DMS153 (cell line): ENCODE results near the gene MYORG.
"Not testable (repeated sequence)": the region's sequence is repeated elsewhere in the genome, so short reads cannot be mapped to it uniquely, and the experiment has no call there.

ENCODE experiments used
- DNase-seq: peaks from one replicate; lab custom pipeline; 2025; lab: John Stamatoyannopoulos, UW

Gene MYORG

GRCh38 chr9:34368796-34369195 is 7.9 kb downstream of the MYORG start:
- DNase-seq = not testable (repeated sequence)

GRCh38 chr9:34367751-34368410 is 8.8 kb downstream of the MYORG start:
- DNase-seq = not testable (repeated sequence)

DNA sequence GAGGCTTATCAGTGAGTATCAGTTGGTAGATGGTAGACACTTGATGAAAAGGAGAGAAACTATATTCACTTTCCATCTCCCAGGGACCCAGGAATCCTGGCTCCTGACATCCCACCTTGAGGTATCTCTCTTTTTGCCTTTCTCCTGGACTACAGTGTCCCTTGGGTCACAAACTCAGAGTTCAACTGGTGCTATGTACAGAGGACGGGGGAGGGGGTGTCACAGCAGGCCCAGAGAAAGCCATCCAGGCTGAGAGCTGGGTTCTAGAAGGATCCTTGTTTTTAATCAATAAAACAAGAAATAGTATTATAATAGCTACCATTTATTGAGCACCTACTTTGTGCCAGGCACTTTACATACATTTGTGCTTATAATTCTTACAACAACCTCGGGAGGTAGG is 10.3 kb downstream of the MYORG start:
- no peak for DNase-seq

DNA sequence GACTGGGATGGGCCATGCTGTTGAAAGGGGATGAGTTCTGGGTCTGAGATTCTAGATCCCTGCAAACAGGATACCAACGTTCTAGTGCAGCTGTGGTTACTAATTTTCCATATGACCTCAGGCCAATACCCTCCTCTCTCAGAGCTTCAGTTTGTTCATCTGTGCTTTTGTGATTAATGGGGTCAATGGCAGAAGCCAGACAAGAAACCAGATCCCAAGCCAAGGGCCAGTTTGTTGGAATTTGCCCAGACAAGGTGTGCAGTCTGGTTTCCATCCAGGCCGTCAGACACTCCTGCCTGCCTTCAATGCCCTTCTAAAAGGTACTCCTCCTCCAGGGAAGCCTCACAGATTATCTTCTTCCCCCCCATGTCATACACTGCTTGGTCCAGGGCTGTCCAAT is 11.4 kb downstream of the MYORG start:
- no peak for DNase-seq

- no peak for DNase-seq
These were observed 12.9 kb downstream of the MYORG start for GRCh38 chr9:34363619-34364351.

- no peak for DNase-seq
These were observed 14.0 kb downstream of the MYORG start for GRCh38 chr9:34362614-34363214.

- DNase-seq = not testable (repeated sequence)
These were observed 23.7 kb downstream of the MYORG start for GRCh38 chr9:34352957-34353356.

- not testable (repeated sequence) for DNase-seq
These were observed 24.5 kb downstream of the MYORG start for GRCh38 chr9:34352122-34352652.

- DNase-seq = no peak
These were observed 27.4 kb downstream of the MYORG start for GRCh38 chr9:34349324-34349723.

- DNase-seq = no peak
These were observed 28.9 kb downstream of the MYORG start for GRCh38 chr9:34347800-34348158.

DNA sequence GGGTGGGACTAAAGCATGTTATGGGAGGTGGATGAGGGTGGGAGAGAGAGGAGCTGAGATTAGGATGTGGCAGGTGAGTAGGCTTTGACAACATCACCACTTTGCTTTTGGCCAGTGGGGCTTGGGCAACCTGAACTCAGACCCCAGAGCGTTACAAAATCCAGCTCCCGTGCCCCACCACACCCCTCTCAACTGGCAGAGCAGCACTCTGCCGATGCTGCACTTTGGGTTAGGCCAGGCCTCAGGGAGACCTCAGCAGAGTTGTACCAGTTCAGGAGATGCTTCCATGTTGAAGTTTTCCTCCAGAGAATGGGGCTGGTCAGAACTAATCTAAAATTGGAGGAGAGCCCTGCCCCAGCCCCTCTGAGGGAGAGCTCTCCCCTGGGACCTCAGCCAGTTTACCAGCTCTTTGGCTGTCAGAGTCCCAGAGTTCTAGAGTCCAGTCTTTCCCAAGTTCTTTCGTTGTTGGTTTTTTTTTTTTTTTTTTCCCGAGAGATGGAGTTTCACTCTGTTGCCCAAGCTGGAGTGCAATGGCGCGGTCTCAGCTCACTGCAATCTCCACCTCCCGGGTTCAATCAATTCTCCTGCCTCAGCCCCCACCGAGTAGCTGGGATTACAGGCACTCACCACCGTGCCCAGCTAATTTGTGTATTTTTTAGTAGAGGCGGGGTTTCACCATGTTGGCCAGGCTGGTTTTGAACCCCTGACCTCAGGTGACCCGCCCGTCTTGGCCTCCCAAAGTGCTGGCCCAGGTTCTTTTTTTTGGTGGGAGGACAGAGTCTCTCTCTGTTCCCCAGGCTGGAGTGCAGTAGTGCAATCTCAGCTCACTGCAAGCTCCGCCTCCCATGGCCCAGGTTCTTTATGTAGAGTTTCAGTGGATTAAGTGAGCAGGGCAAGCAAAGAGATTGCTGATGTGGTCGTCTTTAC is 29.6 kb downstream of the MYORG start:
- DNase-seq = no peak

- DNase-seq = no peak
These were observed 33.1 kb downstream of the MYORG start for GRCh38 chr9:34343605-34344004.

- DNase-seq = no peak
These were observed 33.6 kb downstream of the MYORG start for GRCh38 chr9:34343090-34343489.

GRCh38 chr9:34341659-34342295 is 34.9 kb downstream of the MYORG start:
- no peak for DNase-seq

DNA sequence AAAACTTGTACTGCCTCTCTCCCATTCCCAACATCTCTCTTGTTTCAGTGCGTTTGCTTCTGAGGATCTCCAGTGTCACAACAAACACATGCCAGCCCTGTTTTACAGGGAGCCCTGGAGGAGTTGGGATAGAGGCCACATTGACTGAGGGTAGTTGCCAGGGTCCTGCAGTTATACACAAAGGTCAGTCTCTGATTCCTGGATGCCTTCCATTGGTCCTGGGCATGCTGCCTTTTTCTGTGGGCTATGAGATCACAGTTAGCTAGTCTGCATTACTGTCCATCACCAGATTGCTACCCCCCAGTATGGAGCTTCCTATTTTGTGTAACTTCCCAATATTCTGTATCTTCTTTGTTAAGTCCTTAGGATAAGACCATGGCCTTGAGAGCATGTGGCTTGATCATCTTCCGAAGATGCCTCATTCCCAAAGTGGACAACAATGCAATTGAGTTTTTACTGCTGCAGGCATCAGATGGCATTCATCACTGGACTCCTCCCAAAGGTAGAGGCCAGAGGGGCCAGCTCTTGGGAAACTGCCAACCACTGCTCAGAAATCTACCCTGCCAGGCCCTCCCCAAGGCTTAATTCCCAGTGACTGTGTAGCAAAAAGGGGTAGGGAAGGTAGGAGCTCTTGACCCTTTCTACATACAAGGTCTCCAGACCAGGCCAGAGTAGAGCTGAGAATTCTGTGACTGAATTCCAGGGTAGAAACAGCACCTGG is 37.9 kb downstream of the MYORG start:
- DNase-seq = no peak

- not testable (repeated sequence) for DNase-seq
These were observed 38.6 kb downstream of the MYORG start for GRCh38 chr9:34338079-34338478.

- no peak for DNase-seq
These were observed 39.3 kb downstream of the MYORG start for GRCh38 chr9:34337403-34337802.

GRCh38 chr9:34335376-34335775 is 41.3 kb downstream of the MYORG start:
- no peak for DNase-seq

DNA sequence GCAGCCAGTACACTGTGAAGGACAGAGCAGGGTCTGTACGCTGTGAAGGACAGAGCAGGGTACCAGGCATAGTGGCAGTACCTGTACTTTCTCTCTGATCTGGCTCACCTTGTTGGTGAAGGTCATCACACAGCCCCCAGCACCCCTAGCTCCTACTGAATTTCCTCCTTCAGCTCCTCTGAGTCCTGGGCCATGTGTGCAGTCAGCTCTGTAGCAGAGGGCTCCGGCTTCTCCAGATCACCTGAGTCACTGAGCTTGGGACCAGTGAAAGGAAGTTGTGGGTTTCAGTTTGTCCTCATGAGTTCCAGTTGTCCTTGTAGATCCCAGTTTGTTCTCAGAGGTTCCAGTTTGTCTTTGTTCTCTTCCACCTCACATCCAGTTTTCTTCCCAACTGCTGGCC is 41.8 kb downstream of the MYORG start:
- no peak for DNase-seq

DNA sequence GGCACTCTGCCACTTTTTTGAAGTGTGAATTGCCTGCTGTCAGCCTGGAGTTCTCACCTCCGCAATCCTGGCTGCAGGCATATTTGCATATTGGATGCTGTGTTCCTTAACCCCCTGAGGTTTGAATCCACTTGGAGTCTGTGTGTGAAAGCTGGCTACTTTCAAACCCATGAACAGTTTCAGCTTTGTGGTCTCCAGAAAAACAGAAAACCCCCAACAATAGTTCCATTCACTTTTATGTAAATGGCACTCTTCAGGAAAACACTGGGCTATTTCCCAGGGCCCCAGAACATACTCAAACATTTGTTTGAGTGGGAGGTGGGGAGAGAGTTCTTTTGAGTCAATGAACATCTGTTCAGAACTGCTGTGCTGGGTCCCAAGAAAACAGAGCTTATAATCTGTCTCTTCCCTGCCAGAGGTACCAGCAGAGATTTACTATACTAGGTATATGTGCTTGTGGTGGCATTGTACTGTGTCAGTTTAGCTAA is 42.3 kb downstream of the MYORG start:
- no peak for DNase-seq

- DNase-seq = no peak
These were observed 42.9 kb downstream of the MYORG start for GRCh38 chr9:34333836-34334235.
